ENCODE data around the gene SRL.

GRCh38 chr16:4283939-4284338 lies 42.1 kb upstream of the SRL start:
- no peak for TF ChIP-seq CTCF (IDR thresholded peaks at IDR 0.05; ENCODE audit: low read depth, low read length)
- TF ChIP-seq POLR2A (IDR thresholded peaks at IDR 0.05; ENCODE audit: extremely low read depth, insufficient read length), result no peak
- no peak for TF ChIP-seq MAX (IDR thresholded peaks at IDR 0.05; ENCODE audit: low read depth, low read length)

Measured in NB4 (cell line).